SK-N-DZ (cell line): ENCODE data around the gene PABPC1L2B. TPM values are rescaled to one million over a fixed set of nuclear protein-coding genes. Genes with fewer than 3 reads are reported as not detected.
"Not testable (repeated sequence)": the region's sequence is repeated elsewhere in the genome, so short reads cannot be mapped to it uniquely, and the experiment has no call there.

ENCODE experiments used
- DNase-seq: peaks from one replicate; pipeline ENCODE4 v3.0.0-alpha.2; 2015; ENCODE audit warnings: low spot score
- polyA plus RNA-seq, 2 experiments: library from polyadenylated mRNA; depleted of rRNA; stranded (reverse); fragments of >200 nt; gene quantifications; 2 replicates each; pipeline ENCODE4 v1.2.3, GENCODE V29; 2014

PABPC1L2B gene
- not detected in 2 replicates for polyA plus RNA-seq (2014; cell fraction: cytosol; rRNA removed)
- polyA plus RNA-seq (2014; cell fraction: nucleus; rRNA removed), result not detected in 2 replicates

- not testable (repeated sequence) for DNase-seq
These were observed at the start of gene PABPC1L2B for GRCh38 chrX:73002733-73003132. Gene PABPC1L2B, plus strand, starts transcription at chrX:73002939. Its CDS starts 704 bp downstream, at chrX:73003643.

GRCh38 chrX:72959971-72960370, 42.8 kb upstream of the PABPC1L2B start:
- DNase-seq, result not testable (repeated sequence)

DNA sequence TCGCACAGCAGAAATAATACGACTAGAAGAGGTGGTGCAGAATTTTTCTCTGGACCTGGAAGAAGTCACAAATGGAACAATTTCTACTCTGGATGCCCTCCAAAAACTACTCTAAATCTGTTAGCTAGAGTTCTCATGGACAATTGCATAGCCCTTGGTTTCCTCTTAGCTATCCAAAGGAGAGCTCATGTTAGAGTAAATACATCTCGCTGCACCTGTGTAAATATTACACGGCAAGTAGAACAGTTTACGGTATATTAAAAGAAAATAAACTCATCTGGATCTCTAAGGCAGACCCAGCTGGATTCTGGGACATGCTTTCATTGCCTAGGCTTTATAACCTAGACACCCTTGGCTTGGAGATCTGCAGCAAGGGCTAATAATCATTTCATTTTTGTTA, 30.9 kb upstream of the PABPC1L2B start:
- not testable (repeated sequence) for DNase-seq

- not testable (repeated sequence) for DNase-seq
These were observed 27.9 kb upstream of the PABPC1L2B start for GRCh38 chrX:72974885-72975284.

- DNase-seq, result not testable (repeated sequence)
These were observed 21.8 kb upstream of the PABPC1L2B start for GRCh38 chrX:72980894-72981469.

- not testable (repeated sequence) for DNase-seq
These were observed 1.3 kb downstream of the PABPC1L2B start for GRCh38 chrX:73004032-73004431.

DNA sequence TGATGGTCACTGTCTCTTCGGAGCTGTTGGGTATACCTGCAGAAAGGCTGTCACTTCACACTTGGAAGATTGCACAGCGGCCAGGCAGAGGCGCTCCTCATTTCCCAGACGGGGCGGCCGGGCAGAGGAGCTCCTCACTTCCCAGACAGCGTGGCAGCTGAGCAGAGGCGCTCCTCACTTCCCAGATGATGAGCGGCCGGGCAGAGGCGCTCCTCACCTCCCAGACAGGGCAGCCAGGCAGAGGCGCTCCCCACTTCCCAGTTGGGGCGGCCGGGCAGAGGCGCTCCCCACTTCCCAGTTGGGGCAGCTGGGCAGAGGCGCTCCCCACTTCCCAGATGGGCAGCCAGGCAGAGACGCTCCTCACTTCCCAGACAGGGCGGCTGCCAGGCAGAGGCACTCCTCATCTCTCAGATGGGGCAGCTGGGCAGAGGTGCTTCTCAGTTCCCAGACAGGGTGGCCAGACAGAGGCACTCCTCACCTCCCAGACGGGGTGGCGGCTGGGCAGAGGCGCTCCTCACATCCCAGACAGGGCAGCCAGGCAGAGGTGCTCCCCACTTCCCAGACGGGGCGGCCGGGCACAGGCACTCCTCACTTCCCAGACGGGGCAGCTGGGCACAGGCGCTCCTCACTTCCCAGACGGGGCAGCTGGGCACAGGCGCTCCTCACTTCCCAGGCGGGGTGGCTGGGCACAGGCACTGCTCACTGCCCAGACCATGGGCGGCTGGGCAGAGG, 18.8 kb downstream of the PABPC1L2B start:
- DNase-seq, result no peak

DNA sequence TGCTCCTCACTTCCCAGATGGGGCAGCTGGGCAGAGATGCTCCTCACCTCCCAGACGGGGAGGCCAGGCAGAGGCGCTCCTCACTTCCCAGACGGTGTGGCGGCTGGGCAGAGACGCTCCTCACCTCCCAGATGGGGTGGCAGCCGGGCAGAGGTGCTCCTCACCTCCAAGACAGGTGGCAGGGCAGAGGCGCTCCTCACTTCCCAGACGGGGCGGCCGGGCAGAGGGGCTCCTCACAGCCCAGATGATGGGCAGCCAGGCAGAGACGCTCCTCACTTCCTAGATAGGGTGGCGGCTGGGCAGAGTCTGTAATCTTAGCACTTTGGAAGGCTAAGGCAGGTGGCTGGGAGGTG, 19.3 kb downstream of the PABPC1L2B start:
- DNase-seq, result not testable (repeated sequence)

DNA sequence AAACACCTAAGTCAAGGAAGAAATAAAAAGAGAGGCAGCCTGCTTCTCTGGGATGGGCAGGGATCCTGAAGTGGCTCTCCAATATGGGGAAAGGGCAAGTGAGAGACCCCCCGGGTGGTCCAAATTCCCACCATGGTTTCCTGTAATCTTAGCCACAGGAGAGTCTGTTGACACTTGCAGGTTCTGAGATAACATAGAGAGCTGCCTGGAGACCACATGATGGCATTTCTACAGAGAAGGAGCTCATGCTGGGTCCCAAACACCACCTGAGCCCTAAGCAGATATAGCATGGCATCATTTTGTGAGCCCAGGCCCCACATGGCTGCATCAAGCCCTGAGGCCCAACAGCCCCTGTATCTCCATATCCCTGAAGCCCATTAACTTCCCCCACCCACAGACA, 26.1 kb downstream of the PABPC1L2B start:
- DNase-seq, result no peak
